Glutamatergic neuron (in vitro differentiated cells): ENCODE measurements around the gene TRIP12. TPM values are rescaled to one million over a fixed set of nuclear protein-coding genes. Genes with fewer than 3 reads are reported as not detected.

ENCODE experiments used
- DNase-seq: peaks from one replicate; pipeline ENCODE4 v3.0.0; 2022
- H3K27ac Mint-ChIP-seq: one replicate; pipeline ENCODE4 v1.8.0; 2020; ENCODE audit warnings: mild to moderate bottlenecking, mixed read lengths, inconsistent platforms; ENCODE audit not compliant: unreplicated experiment
- H3K27me3 Mint-ChIP-seq: one replicate; pipeline ENCODE4 v1.8.0; 2020; ENCODE audit warnings: mild to moderate bottlenecking, moderate library complexity, mixed read lengths, inconsistent platforms; ENCODE audit not compliant: unreplicated experiment
- H3K36me3 Mint-ChIP-seq: one replicate; pipeline ENCODE4 v1.8.0; 2020; ENCODE audit warnings: mild to moderate bottlenecking, mixed read lengths, inconsistent platforms; ENCODE audit not compliant: unreplicated experiment
- H3K4me1 Mint-ChIP-seq: one replicate; pipeline ENCODE4 v1.8.0; 2020; ENCODE audit warnings: mild to moderate bottlenecking, low read depth, mixed read lengths, inconsistent platforms; ENCODE audit not compliant: unreplicated experiment
- H3K4me3 Mint-ChIP-seq: one replicate; pipeline ENCODE4 v1.8.0; 2020; ENCODE audit warnings: mild to moderate bottlenecking, mixed read lengths, inconsistent platforms; ENCODE audit not compliant: unreplicated experiment
- H3K9me3 Mint-ChIP-seq: one replicate; pipeline ENCODE4 v1.8.0; 2020; ENCODE audit warnings: mild to moderate bottlenecking, moderate library complexity, mixed read lengths, inconsistent platforms; ENCODE audit not compliant: unreplicated experiment
- CTCF ChIP-seq: fragments of 200-600 bp; sonication (generic); IDR thresholded peaks from one replicate; pipeline ENCODE4 v1.5.0; 2021; ENCODE audit not compliant: partially characterized antibody, unreplicated experiment
- total RNA-seq: library from RNA; stranded (reverse); fragmentation: NEBNext Ultra II Directional; extraction: Animal tissue kit (Norgen Biotek cat#: 25700); gene quantifications from one replicate; pipeline ENCODE4 v1.2.1, GENCODE V29; 2021; ENCODE audit not compliant: unreplicated experiment

Gene TRIP12
- total RNA-seq, 1 donor from 2014 or later, result 192 TPM

- Mint-ChIP-seq H3K4me1 (peaks cover 15% of the 10 kb centered on the region), H3K36me3 (peaks cover 14% of the 10 kb centered on the region), H3K27me3 (peaks cover 6% of the 10 kb centered on the region), H3K9me3 (peaks cover 17% of the 10 kb centered on the region), H3K27ac (no peak overlapping the region), H3K4me3 (no peak overlapping the region)
- DNase-seq, result no peak
- TF ChIP-seq CTCF, result no peak
Observed at GRCh38 chr2:229738024-229738625, 183.7 kb downstream of the TRIP12 start.

GRCh38 chr2:229734410-229734809 lies 187.4 kb downstream of the TRIP12 start:
- Mint-ChIP-seq H3K27me3 (peaks cover 6% of the 10 kb centered on the region), H3K27ac (no peak overlapping the region), H3K4me1 (peaks cover 20% of the 10 kb centered on the region), H3K36me3 (peaks cover 14% of the 10 kb centered on the region), H3K9me3 (peaks cover 9% of the 10 kb centered on the region), H3K4me3 (peak overlapping the region; percentile 26)
- DNase-seq, result no peak
- no peak for TF ChIP-seq CTCF

- Mint-ChIP-seq H3K36me3 (peaks cover 14% of the 10 kb centered on the region), H3K4me1 (peaks cover 20% of the 10 kb centered on the region), H3K27me3 (peaks cover 6% of the 10 kb centered on the region), H3K27ac (peak overlapping the region; percentile 53), H3K4me3 (no peak overlapping the region), H3K9me3 (peaks cover 9% of the 10 kb centered on the region)
- no peak for TF ChIP-seq CTCF
- DNase-seq, result no peak
Observed at GRCh38 chr2:229733611-229734245, 188.1 kb downstream of the TRIP12 start.

GRCh38 chr2:229732897-229733296 lies 188.9 kb downstream of the TRIP12 start:
- no peak for TF ChIP-seq CTCF
- Mint-ChIP-seq H3K36me3 (peaks cover 11% of the 10 kb centered on the region), H3K27ac (peak overlapping the region; percentile 68), H3K9me3 (peaks cover 6% of the 10 kb centered on the region), H3K4me3 (peak overlapping the region; percentile 23), H3K27me3 (peaks cover 6% of the 10 kb centered on the region), H3K4me1 (peaks cover 20% of the 10 kb centered on the region)
- no peak for DNase-seq

GRCh38 chr2:229731916-229732315 lies 189.9 kb downstream of the TRIP12 start:
- H3K27ac Mint-ChIP-seq, result no peak overlapping the region

More at GRCh38 chr2:229731916-229732315, 189.9 kb downstream of the TRIP12 start:
- TF ChIP-seq CTCF, result no peak
- DNase-seq, result no peak
- H3K4me3 Mint-ChIP-seq, result no peak overlapping the region
- H3K4me1 Mint-ChIP-seq, result peaks cover 20% of the 10 kb centered on the region
- H3K9me3 Mint-ChIP-seq, result peaks cover 2% of the 10 kb centered on the region
- H3K36me3 Mint-ChIP-seq, result peaks cover 2% of the 10 kb centered on the region
- H3K27me3 Mint-ChIP-seq, result peaks cover 2% of the 10 kb centered on the region
